HS-5 (cell line): ENCODE results near the gene DSCAML1.

Source experiments
- DNase-seq: peaks from one replicate; pipeline ENCODE4 v3.0.0-alpha.2; 2012; ENCODE audit warnings: low read depth

DSCAML1 gene

GRCh38 chr11:117549417-117549816 lies 247.6 kb downstream of the DSCAML1 start:
- no peak for DNase-seq

- DNase-seq, result no peak
Measured at GRCh38 chr11:117548876-117549275, 248.1 kb downstream of the DSCAML1 start.

- DNase-seq, result no peak
Measured at GRCh38 chr11:117547946-117548345, 249.1 kb downstream of the DSCAML1 start.

GRCh38 chr11:117547195-117547850 lies 249.7 kb downstream of the DSCAML1 start:
- DNase-seq, result no peak

GRCh38 chr11:117546431-117547194 lies 250.4 kb downstream of the DSCAML1 start:
- no peak for DNase-seq

- DNase-seq, result no peak
Measured at GRCh38 chr11:117545706-117546105, 251.3 kb downstream of the DSCAML1 start.

GRCh38 chr11:117544130-117544800 lies 252.8 kb downstream of the DSCAML1 start:
- DNase-seq, result no peak

- no peak for DNase-seq
Measured at GRCh38 chr11:117541211-117541610, 255.8 kb downstream of the DSCAML1 start.

- DNase-seq, result no peak
Measured at GRCh38 chr11:117538263-117539135, 258.5 kb downstream of the DSCAML1 start.

GRCh38 chr11:117535850-117536411 lies 261.1 kb downstream of the DSCAML1 start:
- no peak for DNase-seq

GRCh38 chr11:117535201-117535849 lies 261.7 kb downstream of the DSCAML1 start:
- DNase-seq, result no peak

- DNase-seq, result no peak
Measured at GRCh38 chr11:117532568-117532967, 264.4 kb downstream of the DSCAML1 start.

GRCh38 chr11:117529816-117530215 lies 267.2 kb downstream of the DSCAML1 start:
- no peak for DNase-seq

GRCh38 chr11:117528097-117528721 lies 268.8 kb downstream of the DSCAML1 start:
- DNase-seq, result no peak

GRCh38 chr11:117527271-117527670 lies 269.7 kb downstream of the DSCAML1 start:
- no peak for DNase-seq

GRCh38 chr11:117525866-117526542 lies 271.0 kb downstream of the DSCAML1 start:
- no peak for DNase-seq

- no peak for DNase-seq
Measured at GRCh38 chr11:117524468-117525183, 272.4 kb downstream of the DSCAML1 start.

GRCh38 chr11:117523680-117524079 lies 273.3 kb downstream of the DSCAML1 start:
- peak; percentile 29 for DNase-seq

GRCh38 chr11:117521974-117522373 lies 275.0 kb downstream of the DSCAML1 start:
- no peak for DNase-seq
